HG03060 (cell line): ENCODE measurements around the gene EMP3.
"Not testable (repeated sequence)": the region's sequence is repeated elsewhere in the genome, so short reads cannot be mapped to it uniquely, and the experiment has no call there.

Experiments used
- ATAC-seq: cut with Tn5 transposase; IDR thresholded peaks from one replicate; pipeline ENCODE4 v1.9.1; 2021; ENCODE audit warnings: low read depth, moderate number of reproducible peaks; ENCODE audit not compliant: unreplicated experiment

Gene EMP3

GRCh38 chr19:48325265-48325910, at the start of gene EMP3:
TSS of gene EMP3 (plus strand) at chr19:48325552. CDS start at chr19:48326845, 1,293 bp downstream.
- ATAC-seq, result no peak

- ATAC-seq, result no peak
Measured at GRCh38 chr19:48279747-48280146, 45.6 kb upstream of the EMP3 start.

- no peak for ATAC-seq
Measured at GRCh38 chr19:48283908-48284307, 41.4 kb upstream of the EMP3 start.

GRCh38 chr19:48284896-48285295, 40.5 kb upstream of the EMP3 start:
- ATAC-seq, result no peak

GRCh38 chr19:48287748-48288147, 37.6 kb upstream of the EMP3 start:
- no peak for ATAC-seq

- no peak for ATAC-seq
Measured at GRCh38 chr19:48290401-48290770, 35.0 kb upstream of the EMP3 start.

GRCh38 chr19:48290771-48291488, 34.4 kb upstream of the EMP3 start:
- no peak for ATAC-seq

GRCh38 chr19:48291489-48291815, 33.9 kb upstream of the EMP3 start:
- ATAC-seq, result not testable (repeated sequence)

GRCh38 chr19:48292798-48293197, 32.6 kb upstream of the EMP3 start:
- no peak for ATAC-seq

GRCh38 chr19:48295458-48295857, 29.9 kb upstream of the EMP3 start:
- ATAC-seq, result no peak

GRCh38 chr19:48296963-48297734, 28.2 kb upstream of the EMP3 start:
- no peak for ATAC-seq

GRCh38 chr19:48297975-48298374, 27.4 kb upstream of the EMP3 start:
- ATAC-seq, result no peak

GRCh38 chr19:48301886-48302599, 23.3 kb upstream of the EMP3 start:
- ATAC-seq, result no peak

- ATAC-seq, result no peak
Measured at GRCh38 chr19:48302600-48302959, 22.8 kb upstream of the EMP3 start.

- no peak for ATAC-seq
Measured at GRCh38 chr19:48303367-48303766, 22.0 kb upstream of the EMP3 start.

- ATAC-seq, result no peak
Measured at GRCh38 chr19:48303866-48304265, 21.5 kb upstream of the EMP3 start.

GRCh38 chr19:48308631-48309586, 16.4 kb upstream of the EMP3 start:
- ATAC-seq, result no peak

GRCh38 chr19:48309731-48310130, 15.6 kb upstream of the EMP3 start:
- ATAC-seq, result not testable (repeated sequence)

- ATAC-seq, result no peak
Measured at GRCh38 chr19:48310227-48310626, 15.1 kb upstream of the EMP3 start.

GRCh38 chr19:48311384-48311783, 14.0 kb upstream of the EMP3 start:
- ATAC-seq, result no peak
